Stimulated activated naive CD8-positive, alpha-beta T cell treated with anti-CD3 and anti-CD28 coated beads, Interleukin-15, Interleukin-2, amounts not matched to agents 100 ng/mL and 50 ng/mL, for 24 hours (primary cell): Measurements from ENCODE around the gene COLQ.
"Not testable (repeated sequence)": the region's sequence is repeated elsewhere in the genome, so short reads cannot be mapped to it uniquely, and the experiment has no call there.

Experiments used
- H3K27ac Mint-ChIP-seq: one replicate; pipeline ENCODE4 v1.8.0; 2021; ENCODE audit warnings: mild to moderate bottlenecking, mixed read lengths
- H3K27me3 Mint-ChIP-seq: one replicate; pipeline ENCODE4 v1.8.0; 2021; ENCODE audit warnings: mixed read lengths
- H3K36me3 Mint-ChIP-seq: one replicate; pipeline ENCODE4 v1.8.0; 2021; ENCODE audit warnings: low read depth, mixed read lengths
- H3K4me1 Mint-ChIP-seq: one replicate; pipeline ENCODE4 v1.8.0; 2021; ENCODE audit warnings: low read depth, mixed read lengths
- H3K4me3 Mint-ChIP-seq: one replicate; pipeline ENCODE4 v1.8.0; 2021; ENCODE audit warnings: mild to moderate bottlenecking, mixed read lengths
- H3K9me3 Mint-ChIP-seq: one replicate; pipeline ENCODE4 v1.8.0; 2021; ENCODE audit warnings: mixed read lengths

COLQ gene

DNA sequence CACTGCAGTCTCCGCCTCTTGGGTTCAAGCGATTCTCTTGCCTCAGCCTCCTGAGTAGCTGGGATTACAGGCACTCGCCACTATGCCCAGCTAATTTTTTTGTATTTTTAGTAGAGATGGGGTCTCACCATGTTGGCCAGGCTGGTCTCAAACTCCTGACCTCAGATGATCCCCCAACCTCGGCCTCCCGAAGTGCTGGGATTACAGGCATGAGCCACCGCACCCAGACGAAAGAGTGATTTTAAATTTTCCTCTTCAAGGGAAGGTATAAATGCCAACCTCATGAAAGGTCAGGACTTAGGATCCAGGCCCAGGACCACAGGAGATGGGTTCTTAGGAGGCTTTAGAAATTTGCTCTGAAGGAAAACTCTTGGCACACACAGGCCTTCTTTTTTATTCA is 110.5 kb downstream of the COLQ start:
- not testable (repeated sequence) for H3K4me3 Mint-ChIP-seq, H3K4me1 Mint-ChIP-seq, H3K9me3 Mint-ChIP-seq, H3K27ac Mint-ChIP-seq, H3K27me3 Mint-ChIP-seq
- H3K36me3 Mint-ChIP-seq: peaks cover 47% of the 10 kb centered on the region

DNA sequence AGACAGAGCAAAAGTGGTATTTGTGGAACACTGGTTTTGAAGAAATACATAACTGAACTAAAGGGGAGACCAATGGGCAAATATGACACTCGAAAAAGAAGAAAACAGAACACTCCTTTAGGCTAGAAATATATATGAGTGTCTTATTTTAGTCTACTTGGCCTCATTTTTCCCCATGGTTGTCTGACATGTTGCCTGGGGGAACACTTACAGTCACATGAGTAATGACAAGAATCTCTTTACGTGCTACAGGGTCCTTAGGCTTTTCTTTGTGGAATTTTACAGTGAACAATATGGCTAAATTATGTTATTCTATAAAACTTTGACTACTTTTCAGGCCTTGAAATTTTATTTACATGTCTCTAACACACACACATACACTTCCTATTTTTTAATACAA is 111.7 kb downstream of the COLQ start:
- no peaks in the 10 kb centered on the region for H3K9me3 Mint-ChIP-seq
- no peak overlapping the region for H3K4me3 Mint-ChIP-seq
- no peaks in the 10 kb centered on the region for H3K27me3 Mint-ChIP-seq
- H3K4me1 Mint-ChIP-seq: no peaks in the 10 kb centered on the region
- H3K27ac Mint-ChIP-seq: no peak overlapping the region
- H3K36me3 Mint-ChIP-seq: peaks cover 35% of the 10 kb centered on the region

DNA sequence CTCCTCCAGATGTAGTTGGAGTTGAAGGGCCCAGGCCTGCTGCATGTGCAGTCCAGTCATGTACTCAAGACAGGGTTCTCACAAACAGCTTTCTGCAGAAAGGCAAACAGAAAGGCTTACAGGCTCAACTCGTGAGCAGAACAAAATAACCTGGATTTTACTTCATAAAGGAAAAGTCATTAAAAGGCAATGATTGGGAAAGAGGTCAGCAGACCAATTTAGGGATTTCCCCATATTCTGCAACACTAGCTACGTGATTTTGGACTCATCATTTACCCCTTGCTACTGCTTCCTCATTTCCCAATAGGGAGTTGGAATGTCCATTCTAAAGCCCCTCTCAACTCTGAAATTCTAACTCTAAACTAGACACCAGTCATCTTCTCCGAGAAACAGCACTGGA is 112.3 kb downstream of the COLQ start:
- no peaks in the 10 kb centered on the region for H3K27me3 Mint-ChIP-seq
- H3K9me3 Mint-ChIP-seq: no peaks in the 10 kb centered on the region
- H3K27ac Mint-ChIP-seq: no peak overlapping the region
- H3K4me3 Mint-ChIP-seq: no peak overlapping the region
- no peaks in the 10 kb centered on the region for H3K4me1 Mint-ChIP-seq
- peaks cover 34% of the 10 kb centered on the region for H3K36me3 Mint-ChIP-seq

DNA sequence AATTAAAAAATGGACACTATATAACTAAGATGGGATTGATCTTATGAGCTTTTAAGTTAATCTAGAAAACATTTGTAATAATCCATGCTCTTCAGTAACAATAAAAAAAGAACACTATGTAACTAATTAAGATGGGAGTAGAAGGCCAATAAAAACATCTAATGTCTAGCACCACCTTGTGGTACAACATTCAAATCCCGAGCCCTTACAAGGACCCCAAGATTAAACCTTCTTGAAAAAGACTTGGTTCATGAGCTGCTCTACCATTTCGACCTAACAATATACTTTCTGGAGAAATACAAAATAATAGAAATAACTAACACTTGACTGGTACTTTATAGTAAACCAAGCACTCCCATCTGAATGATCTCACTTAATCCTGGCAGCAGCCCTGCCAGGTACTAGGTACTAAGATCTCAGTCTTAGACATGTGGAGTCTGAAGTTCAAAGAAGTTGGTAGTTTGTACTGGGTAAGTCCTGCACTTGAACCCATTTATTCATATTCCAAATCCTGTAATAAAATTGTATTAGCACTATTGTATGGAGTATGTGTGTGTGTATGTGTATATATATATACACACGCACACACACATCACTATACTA is 116.0 kb downstream of the COLQ start:
- H3K4me1 Mint-ChIP-seq: peaks cover 7% of the 10 kb centered on the region
- H3K9me3 Mint-ChIP-seq: no peaks in the 10 kb centered on the region
- H3K4me3 Mint-ChIP-seq: no peak overlapping the region
- no peak overlapping the region for H3K27ac Mint-ChIP-seq
- peaks cover 9% of the 10 kb centered on the region for H3K36me3 Mint-ChIP-seq
- H3K27me3 Mint-ChIP-seq: no peaks in the 10 kb centered on the region

GRCh38 chr3:15404767-15405166 is 116.7 kb downstream of the COLQ start:
- Mint-ChIP-seq H3K27me3 (no peaks in the 10 kb centered on the region), H3K27ac (no peak overlapping the region)

GRCh38 chr3:15403965-15404364 is 117.5 kb downstream of the COLQ start:
- Mint-ChIP-seq H3K4me1 (peaks cover 21% of the 10 kb centered on the region), H3K36me3 (no peaks in the 10 kb centered on the region), H3K27me3 (no peaks in the 10 kb centered on the region), H3K9me3 (no peaks in the 10 kb centered on the region), H3K27ac (no peak overlapping the region), H3K4me3 (no peak overlapping the region)

More at GRCh38 chr3:15404767-15405166, 116.7 kb downstream of the COLQ start:
- peaks cover 14% of the 10 kb centered on the region for H3K4me1 Mint-ChIP-seq
- H3K36me3 Mint-ChIP-seq: peaks cover 4% of the 10 kb centered on the region
- H3K4me3 Mint-ChIP-seq: no peak overlapping the region
- no peaks in the 10 kb centered on the region for H3K9me3 Mint-ChIP-seq

GRCh38 chr3:15403495-15403894 is 118.0 kb downstream of the COLQ start:
- no peaks in the 10 kb centered on the region for H3K36me3 Mint-ChIP-seq

DNA sequence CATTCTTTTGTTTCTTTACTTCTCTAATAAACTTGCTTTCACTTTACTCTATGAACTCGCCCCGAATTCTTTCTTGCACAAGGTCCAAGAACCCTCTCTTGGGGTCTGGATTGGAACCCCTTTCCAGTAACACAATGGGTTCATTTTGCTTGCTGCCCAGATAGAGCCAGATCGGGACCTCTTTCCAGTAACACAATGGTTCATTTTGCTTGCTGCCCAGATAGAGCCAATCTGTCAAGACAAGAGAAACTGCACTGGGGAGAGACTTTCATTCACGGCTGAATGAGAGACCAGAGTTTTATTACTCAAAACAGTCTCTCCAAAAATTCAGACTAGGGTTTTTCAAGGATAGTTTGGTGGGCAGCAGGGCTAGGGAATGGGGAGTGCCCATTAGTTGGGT is 119.6 kb downstream of the COLQ start:
- Mint-ChIP-seq H3K4me3 (no peak overlapping the region), H3K9me3 (no peaks in the 10 kb centered on the region), H3K36me3 (no peaks in the 10 kb centered on the region), H3K4me1 (peaks cover 21% of the 10 kb centered on the region), H3K27me3 (no peaks in the 10 kb centered on the region), H3K27ac (no peak overlapping the region)

More at GRCh38 chr3:15403495-15403894, 118.0 kb downstream of the COLQ start:
- Mint-ChIP-seq H3K4me1 (peaks cover 21% of the 10 kb centered on the region), H3K9me3 (no peaks in the 10 kb centered on the region), H3K27ac (no peak overlapping the region), H3K27me3 (no peaks in the 10 kb centered on the region), H3K4me3 (no peak overlapping the region)
